ENCODE measurements around the gene FOXP4.

DNA sequence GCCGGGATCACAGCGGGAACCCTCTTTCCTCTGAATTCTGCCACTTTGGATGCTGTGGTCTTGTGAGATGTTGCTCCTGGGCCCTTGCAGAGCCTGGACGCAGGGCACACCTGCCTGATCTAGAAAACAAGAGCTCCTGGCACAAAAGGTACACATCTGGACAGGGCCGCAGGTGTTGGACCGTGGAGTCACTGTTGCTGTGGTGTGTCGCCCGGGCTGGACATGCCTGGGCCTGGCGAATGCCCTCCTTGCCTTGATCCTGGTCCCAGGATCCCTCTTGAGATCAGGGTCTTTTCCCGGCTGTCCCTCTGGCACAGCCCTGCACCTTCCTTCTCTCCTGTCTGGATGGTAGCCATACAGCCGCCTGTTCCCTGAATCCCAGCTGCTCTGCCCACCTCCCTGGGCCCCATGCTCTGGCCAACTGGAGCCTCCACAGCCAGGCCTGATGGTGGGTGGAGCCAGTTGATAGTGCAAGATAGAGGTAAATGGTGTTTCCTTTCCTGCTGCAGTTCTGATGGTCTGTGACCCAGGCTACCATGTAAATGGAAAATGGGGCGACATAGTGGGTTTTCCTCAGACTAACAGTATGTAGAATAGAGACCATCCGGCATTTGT lies 5.0 kb downstream of the FOXP4 start:
- TF ChIP-seq, protein P1, sequence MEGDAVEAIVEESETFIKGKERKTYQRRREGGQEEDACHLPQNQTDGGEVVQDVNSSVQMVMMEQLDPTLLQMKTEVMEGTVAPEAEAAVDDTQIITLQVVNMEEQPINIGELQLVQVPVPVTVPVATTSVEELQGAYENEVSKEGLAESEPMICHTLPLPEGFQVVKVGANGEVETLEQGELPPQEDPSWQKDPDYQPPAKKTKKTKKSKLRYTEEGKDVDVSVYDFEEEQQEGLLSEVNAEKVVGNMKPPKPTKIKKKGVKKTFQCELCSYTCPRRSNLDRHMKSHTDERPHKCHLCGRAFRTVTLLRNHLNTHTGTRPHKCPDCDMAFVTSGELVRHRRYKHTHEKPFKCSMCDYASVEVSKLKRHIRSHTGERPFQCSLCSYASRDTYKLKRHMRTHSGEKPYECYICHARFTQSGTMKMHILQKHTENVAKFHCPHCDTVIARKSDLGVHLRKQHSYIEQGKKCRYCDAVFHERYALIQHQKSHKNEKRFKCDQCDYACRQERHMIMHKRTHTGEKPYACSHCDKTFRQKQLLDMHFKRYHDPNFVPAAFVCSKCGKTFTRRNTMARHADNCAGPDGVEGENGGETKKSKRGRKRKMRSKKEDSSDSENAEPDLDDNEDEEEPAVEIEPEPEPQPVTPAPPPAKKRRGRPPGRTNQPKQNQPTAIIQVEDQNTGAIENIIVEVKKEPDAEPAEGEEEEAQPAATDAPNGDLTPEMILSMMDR (IDR thresholded peaks at IDR 0.05; ENCODE audit: insufficient read depth, low read depth, low read length), result no peak
- no peak for TF ChIP-seq EZH2 (IDR thresholded peaks at IDR 0.05; ENCODE audit: insufficient read depth, low read length)

All from astrocyte (in vitro differentiated cells and primary cell).